Measurements from ENCODE around the gene PAQR7. TPM values are rescaled to one million over a fixed set of nuclear protein-coding genes. Genes with fewer than 3 reads are reported as not detected.
A peak's percentile ranks its signal among the peaks of the same experiment; 100 is the strongest.

The PAQR7 gene
- total RNA-seq, 1 donor from 2014 or later = 5.1 TPM

GRCh38 chr1:25875856-25876692, 566 bp upstream of the PAQR7 start:
- DNase-seq (ENCODE audit: low spot score) = no peak
- ATAC-seq = peak; percentile 1

GRCh38 chr1:25874635-25875153, 814 bp downstream of the PAQR7 start:
- no peak for DNase-seq (ENCODE audit: low spot score)
- ATAC-seq = no peak

GRCh38 chr1:25874209-25874608, 1.3 kb downstream of the PAQR7 start:
- ATAC-seq (no peak), DNase-seq (ENCODE audit: low spot score) (no peak)

GRCh38 chr1:25873120-25873519, 2.4 kb downstream of the PAQR7 start:
- DNase-seq (ENCODE audit: low spot score) (peak; percentile 98), ATAC-seq (peak; percentile 72)

- DNase-seq (ENCODE audit: low spot score) = no peak
- ATAC-seq = no peak
Observed at GRCh38 chr1:25872713-25873112, 2.8 kb downstream of the PAQR7 start.

GRCh38 chr1:25871704-25872494, 3.6 kb downstream of the PAQR7 start:
- peak; percentile 87 for DNase-seq (ENCODE audit: low spot score)

GRCh38 chr1:25871086-25871703, 4.3 kb downstream of the PAQR7 start:
- no peak for ATAC-seq
- no peak for DNase-seq (ENCODE audit: low spot score)

More at GRCh38 chr1:25871704-25872494, 3.6 kb downstream of the PAQR7 start:
- peak; percentile 22 for ATAC-seq

- no peak for DNase-seq (ENCODE audit: low spot score)
- no peak for ATAC-seq
Observed at GRCh38 chr1:25870614-25871013, 4.9 kb downstream of the PAQR7 start.

GRCh38 chr1:25869909-25870606, 5.5 kb downstream of the PAQR7 start:
- DNase-seq (ENCODE audit: low spot score) (no peak), ATAC-seq (no peak)

GRCh38 chr1:25867210-25867991, 8.1 kb downstream of the PAQR7 start:
- DNase-seq (ENCODE audit: low spot score) (peak; percentile 65), ATAC-seq (peak; percentile 67)

- no peak for DNase-seq (ENCODE audit: low spot score)
- peak; percentile 50 for ATAC-seq
Observed at GRCh38 chr1:25866288-25866687, 9.2 kb downstream of the PAQR7 start.

GRCh38 chr1:25864434-25864833, 11.1 kb downstream of the PAQR7 start:
- no peak for ATAC-seq
- no peak for DNase-seq (ENCODE audit: low spot score)

- no peak for DNase-seq (ENCODE audit: low spot score)
- no peak for ATAC-seq
Observed at GRCh38 chr1:25863486-25864262, 11.8 kb downstream of the PAQR7 start.

GRCh38 chr1:25862785-25863485, 12.6 kb downstream of the PAQR7 start:
- DNase-seq (ENCODE audit: low spot score) (no peak), ATAC-seq (no peak)

- no peak for ATAC-seq
- no peak for DNase-seq (ENCODE audit: low spot score)
Observed at GRCh38 chr1:25861316-25862286, 13.9 kb downstream of the PAQR7 start.

GRCh38 chr1:25858906-25859789, 16.4 kb downstream of the PAQR7 start, which contains the start of gene AUNIP:
TSS of gene AUNIP (minus strand) at chr1:25859457. CDS start at chr1:25859357, 100 bp downstream.
- ATAC-seq (peak; percentile 98), DNase-seq (ENCODE audit: low spot score) (peak; percentile 89)
